Ovary (tissue), 10 donors: ENCODE data around the gene TENM4. TPM values are rescaled to one million over a fixed set of nuclear protein-coding genes. Genes with fewer than 3 reads are reported as not detected.
A peak's percentile ranks its signal among the peaks of the same experiment; 100 is the strongest.

ENCODE experiments used
- DNase-seq, 5 donors: peaks; one replicate each; pipeline ENCODE4 v3.0.0-alpha.2; 2019 to 2020
- H3K27ac ChIP-seq, 2 donors: fragments of 200-600 bp; one replicate each; pipeline versions ENCODE4 v1.5.1 to v1.8.0; 2019 to 2022
- H3K27me3 ChIP-seq: fragments of 200-600 bp; one replicate; pipeline ENCODE4 v1.8.0; 2022
- H3K36me3 ChIP-seq: fragments of 200-600 bp; sonication (generic); one replicate; pipeline ENCODE4 v1.5.1; 2019
- H3K4me1 ChIP-seq: one replicate; pipeline ENCODE4 v1.8.1; 2013; ENCODE audit warnings: mild to moderate bottlenecking, moderate library complexity; ENCODE audit not compliant: insufficient read depth
- H3K4me3 ChIP-seq: fragments of 200-600 bp; sonication (generic); one replicate; pipeline ENCODE4 v1.5.1; 2017
- H3K9me3 ChIP-seq, 2 donors: fragments of 200-600 bp in 1 of 2; sonication (generic) in 1 of 2; one replicate each; pipeline versions ENCODE4 v1.5.1 to v1.8.1; 2013 to 2019; ENCODE audit warnings: mild to moderate bottlenecking in 1 of 2, moderate library complexity in 1 of 2
- EP300 ChIP-seq: sonication (generic); formaldehyde crosslinking; IDR thresholded peaks from one replicate; pipeline ENCODE4 v1.6.1; 2017; ENCODE audit warnings: antibody characterized with exemption
- POLR2A ChIP-seq: fragments of 450-650 bp; IDR thresholded peaks from one replicate; pipeline ENCODE4 v1.6.1; 2017; ENCODE audit warnings: antibody characterized with exemption, mild to moderate bottlenecking, moderate library complexity
- WGBS, 3 donors: extraction: QIAGEN DNeasy Blood & Tissue Kit in 1 of 3; methylation state at CpG; one replicate each; pipeline versions ENCODE4 v1.1.5 to v1.1.7; 2013 to 2017; 5-methylcytosine and 5-hydroxymethylcytosine counted together
- intact Hi-C, 4 donors: fragments of 100-400 bp; cut with DNase I; formaldehyde crosslinking; loops; one replicate each; pipeline versions ENCODE4 v1.11.0 to v1.15.1; 2022 to 2023
- long read RNA-seq, 3 donors: library from polyadenylated mRNA in 2 of 3; unstranded in 2 of 3; transcript quantifications; one replicate each; pipeline ENCODE4 v2.0.0 and lab custom pipeline, GENCODE V29; 2021 to 2026
- polyA plus RNA-seq, 2 donors: library from polyadenylated mRNA; stranded (reverse); fragments of 200-250 nt in 1 of 2; fragments of 350-450 nt in 1 of 2; fragmentation: Illumina TruSeq in 1 of 2; extraction: RNeasy Lipid Tissue Mini Kit (QIAGEN cat#74804) in 1 of 2; gene quantifications; one replicate each; pipeline ENCODE4 v1.2.3, GENCODE V29; 2013 to 2014
- total RNA-seq, 7 donors: library from RNA; depleted of rRNA in 2 of 7; stranded (reverse); fragments of >200 nt in 2 of 7; fragmentation: NEBNext Ultra II Directional in 3 of 7; extraction: Animal tissue kit (Norgen Biotek cat#: 25700) in 3 of 7; gene quantifications; one replicate each; pipeline versions ENCODE4 v1.1.0 to v1.2.4, GENCODE V29; 2016 to 2023
- TF ChIP-seq, protein P1 (sequence below), 3 donors: fragments of 450-650 bp in 2 of 3; fragments of 200-600 bp in 1 of 3; IDR thresholded peaks; one replicate each; pipeline versions ENCODE4 v1.5.1 to v1.8.0; 2016 to 2022; ENCODE audit warnings: antibody characterized with exemption in 3 of 3, mild to moderate bottlenecking in 1 of 3
- donor health status: DM: no; HTN: no; CAD: no; lungs with moderate emphysema.
- donor health status: DM: no; HTN: no; CAD: no.
- donor health status: Bipolar disorder and iron deficiency.
- donor health status: DM: yes; HTN: yes; CAD: no.
- donor health status: DM: no; HTN: no; CAD: no.
- donor health status: DM: yes; HTN: yes; CAD: no.

TENM4 gene
- total RNA-seq (100 to 1,000 TPM in 5 of 7 donors, 10 to 100 TPM in 2; 61.2 to 206 (median 117) TPM), polyA plus RNA-seq (10 to 100 TPM; 11.0 to 19.3 TPM)
- long read RNA-seq, donor 1, partial matches to known transcripts: 29 of 88 reads
- long read RNA-seq, donor 1, other reads (novel, unspliced or antisense): 59 of 88 reads
- long read RNA-seq, donor 2: 0 reads
- long read RNA-seq, donor 3, partial matches to known transcripts: 4 of 27 reads
- long read RNA-seq, donor 3, other reads (novel, unspliced or antisense): 23 of 27 reads

GRCh38 chr11:79440571-79441460 is at the start of gene TENM4:
TSS of gene TENM4 (minus strand) at chr11:79441030. CDS start at chr11:79069944, 371,086 bp downstream.
- intact Hi-C loops: no loop called here
- Histone ChIP-seq H3K27me3 (no peaks in the 10 kb centered on the region), H3K36me3 (no peaks in the 10 kb centered on the region), H3K27ac (peak within 1 kb of the TSS; percentile 70 to 84), H3K9me3 (no peaks in the 10 kb centered on the region), H3K4me3 (peak within 1 kb of the TSS; percentile 63), H3K4me1 (peaks cover 9% of the 10 kb centered on the region)
- DNase-seq: peak; percentile 89 to 94 (median 93)
- WGBS, 3 donors: 0 to 1% (median 1%) methylated on average over 69 to 73 of the region's 74 CpGs
- peak; percentile 82 for TF ChIP-seq POLR2A
- TF ChIP-seq, protein P1, sequence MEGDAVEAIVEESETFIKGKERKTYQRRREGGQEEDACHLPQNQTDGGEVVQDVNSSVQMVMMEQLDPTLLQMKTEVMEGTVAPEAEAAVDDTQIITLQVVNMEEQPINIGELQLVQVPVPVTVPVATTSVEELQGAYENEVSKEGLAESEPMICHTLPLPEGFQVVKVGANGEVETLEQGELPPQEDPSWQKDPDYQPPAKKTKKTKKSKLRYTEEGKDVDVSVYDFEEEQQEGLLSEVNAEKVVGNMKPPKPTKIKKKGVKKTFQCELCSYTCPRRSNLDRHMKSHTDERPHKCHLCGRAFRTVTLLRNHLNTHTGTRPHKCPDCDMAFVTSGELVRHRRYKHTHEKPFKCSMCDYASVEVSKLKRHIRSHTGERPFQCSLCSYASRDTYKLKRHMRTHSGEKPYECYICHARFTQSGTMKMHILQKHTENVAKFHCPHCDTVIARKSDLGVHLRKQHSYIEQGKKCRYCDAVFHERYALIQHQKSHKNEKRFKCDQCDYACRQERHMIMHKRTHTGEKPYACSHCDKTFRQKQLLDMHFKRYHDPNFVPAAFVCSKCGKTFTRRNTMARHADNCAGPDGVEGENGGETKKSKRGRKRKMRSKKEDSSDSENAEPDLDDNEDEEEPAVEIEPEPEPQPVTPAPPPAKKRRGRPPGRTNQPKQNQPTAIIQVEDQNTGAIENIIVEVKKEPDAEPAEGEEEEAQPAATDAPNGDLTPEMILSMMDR (IDR thresholded peaks at IDR 0.05): peak in 2 of 3 donors; percentile 39 to 57
- no peak for TF ChIP-seq EP300

DNA sequence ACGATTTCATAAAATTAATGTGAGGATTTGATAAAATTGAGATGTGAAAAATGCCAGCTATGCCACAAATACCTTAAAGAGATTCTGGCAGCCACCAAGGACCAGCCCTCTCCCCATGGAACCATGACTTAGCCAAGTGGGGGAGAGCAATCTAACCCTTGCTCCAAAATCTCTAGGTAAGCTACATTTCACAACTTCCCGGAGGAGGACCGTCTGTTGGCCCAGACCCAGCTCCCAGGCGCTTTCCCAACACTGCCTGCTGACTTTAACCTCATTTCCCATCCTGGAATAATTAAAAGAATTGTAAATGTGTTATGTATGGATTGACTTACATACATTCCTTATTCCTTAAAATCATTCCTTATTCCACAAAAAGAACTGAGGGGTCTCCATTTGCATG is 47.5 kb upstream of the TENM4 start:
- no peak overlapping the region for H3K4me3 ChIP-seq
- peaks cover 2% of the 10 kb centered on the region for H3K4me1 ChIP-seq
- no peak overlapping the region for H3K27ac ChIP-seq
- intact Hi-C loops: no loop called here
- H3K36me3 ChIP-seq: no peaks in the 10 kb centered on the region
- 44 to 55% (median 52%) methylated on average over 4 of the region's 4 CpGs for WGBS, 3 donors
- no peaks in the 10 kb centered on the region for H3K9me3 ChIP-seq
- TF ChIP-seq, protein P1 (IDR thresholded peaks at IDR 0.05): no peak
- TF ChIP-seq POLR2A: no peak
- TF ChIP-seq EP300: no peak
- peak in 4 of 5 donors; percentile 30 to 54 (median 42) for DNase-seq
- H3K27me3 ChIP-seq: no peaks in the 10 kb centered on the region

DNA sequence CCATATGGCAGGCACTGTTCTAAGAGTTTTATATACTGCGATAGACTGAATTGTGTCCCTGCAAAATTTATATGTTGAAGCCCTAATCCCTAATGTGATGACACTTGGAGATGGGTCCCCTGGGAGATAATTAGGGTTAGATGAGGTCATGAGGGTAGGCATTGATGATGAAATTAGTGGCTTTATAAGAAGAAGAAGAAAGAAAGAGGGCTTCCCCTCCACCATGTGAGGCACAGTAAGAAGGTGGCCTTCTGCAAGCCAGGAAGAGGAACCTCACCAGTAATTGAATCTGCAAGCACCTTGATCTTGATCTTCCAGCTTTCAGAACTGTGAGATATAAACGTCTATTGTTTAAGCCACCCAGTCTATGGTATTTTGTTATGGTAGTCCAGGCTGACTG is 46.6 kb upstream of the TENM4 start:
- Histone ChIP-seq H3K27ac (no peak overlapping the region), H3K27me3 (no peaks in the 10 kb centered on the region), H3K36me3 (no peaks in the 10 kb centered on the region), H3K4me3 (no peak overlapping the region), H3K9me3 (no peaks in the 10 kb centered on the region), H3K4me1 (peaks cover 2% of the 10 kb centered on the region)
- DNase-seq: no peak
- 81 to 92% (median 84%) methylated on average over 2 of the region's 2 CpGs for WGBS, 3 donors
- intact Hi-C loops: no loop called here
- TF ChIP-seq, protein P1 (IDR thresholded peaks at IDR 0.05): no peak
- no peak for TF ChIP-seq EP300
- no peak for TF ChIP-seq POLR2A

DNA sequence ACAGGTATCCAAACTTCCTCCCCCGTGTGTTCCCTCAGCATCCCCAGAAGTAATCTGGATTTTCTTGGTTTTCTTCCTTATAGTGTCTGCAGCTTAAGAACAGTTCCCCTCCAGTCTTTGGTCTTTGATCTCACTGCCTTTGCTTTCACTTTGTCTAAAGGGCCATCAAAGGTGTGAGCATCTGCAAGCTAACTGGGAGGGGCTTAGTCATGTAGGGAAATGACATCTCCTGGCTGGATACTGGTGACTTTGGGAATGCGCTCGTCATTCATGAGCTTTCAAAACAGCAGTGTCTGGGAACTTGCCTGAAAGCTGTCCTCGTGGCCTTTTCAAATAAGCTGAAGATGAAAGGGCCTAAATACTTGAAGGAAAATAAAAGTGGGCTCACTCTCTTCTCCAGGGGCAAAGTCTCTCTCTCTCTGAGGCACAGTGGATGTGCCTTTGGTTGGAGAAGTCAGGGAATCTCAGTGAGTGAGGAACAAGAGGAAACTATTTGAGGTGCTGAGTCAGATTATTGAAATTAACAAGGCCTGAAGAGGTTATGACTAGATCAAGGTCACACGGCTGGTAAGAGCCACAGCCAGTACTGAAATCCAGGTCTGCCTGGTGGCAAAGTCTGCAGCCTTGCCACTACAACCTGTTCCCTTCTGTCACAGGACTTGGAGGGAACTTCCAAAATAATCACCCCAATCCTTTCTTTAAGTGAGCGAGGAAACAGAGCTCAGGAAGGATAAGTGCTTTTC is 45.6 kb upstream of the TENM4 start:
- DNase-seq: no peak
- H3K4me3 ChIP-seq: no peak overlapping the region
- intact Hi-C loops: no loop called here
- H3K27me3 ChIP-seq: no peaks in the 10 kb centered on the region
- no peak overlapping the region for H3K27ac ChIP-seq
- 72 to 78% (median 76%) methylated on average over 6 of the region's 6 CpGs for WGBS, 3 donors
- no peaks in the 10 kb centered on the region for H3K36me3 ChIP-seq
- no peaks in the 10 kb centered on the region for H3K9me3 ChIP-seq
- TF ChIP-seq, protein P1 (IDR thresholded peaks at IDR 0.05): no peak
- no peak for TF ChIP-seq POLR2A
- no peak for TF ChIP-seq EP300
- H3K4me1 ChIP-seq: peaks cover 2% of the 10 kb centered on the region
